Right atrium auricular region (tissue), 2 donors: ENCODE measurements around the gene NCF2. TPM values are rescaled to one million over a fixed set of nuclear protein-coding genes. Genes with fewer than 3 reads are reported as not detected.
A peak's percentile ranks its signal among the peaks of the same experiment; 100 is the strongest.

Source experiments
- DNase-seq: peaks from one replicate; pipeline ENCODE4 v3.0.0-alpha.2; 2019; ENCODE audit warnings: low spot score
- H3K27ac ChIP-seq, 2 donors: fragments of 200-600 bp; sonication (generic); 1 replicate in 1 of 2; 2 replicates in 1 of 2; pipeline ENCODE4 v1.5.1; 2016 to 2019
- H3K27me3 ChIP-seq, 2 donors: fragments of 200-600 bp; sonication (generic); one replicate each; pipeline versions ENCODE4 v1.5.1 to v1.6.0; 2017 to 2019
- H3K36me3 ChIP-seq: fragments of 200-600 bp; sonication (generic); one replicate; pipeline ENCODE4 v1.5.1; 2016
- H3K4me1 ChIP-seq, 2 donors: fragments of 200-600 bp; sonication (generic); one replicate each; pipeline versions ENCODE4 v1.5.1 to v1.6.0; 2017 to 2019
- H3K4me3 ChIP-seq, 2 donors: fragments of 200-600 bp; sonication (generic); 1 replicate in 1 of 2; 2 replicates in 1 of 2; pipeline ENCODE4 v1.5.1; 2017 to 2019; ENCODE audit warnings: mild to moderate bottlenecking in 1 of 2, moderate library complexity in 1 of 2
- H3K9me3 ChIP-seq, 2 donors: fragments of 200-600 bp; sonication (generic); one replicate each; pipeline ENCODE4 v1.5.1; 2019
- total RNA-seq, 2 donors: library from RNA; depleted of rRNA; stranded (reverse); fragments of >200 nt; gene quantifications; one replicate each; pipeline ENCODE4 v1.1.0, GENCODE V29; 2016
- TF ChIP-seq, protein P1 (sequence below), 2 donors: fragments of 200-600 bp; sonication (generic); IDR thresholded peaks; one replicate each; pipeline ENCODE4 v1.5.1; 2019; ENCODE audit warnings: antibody characterized with exemption in 2 of 2

NCF2 gene
- total RNA-seq, 2 donors from 2014 or later: 3.2 to 10.7 TPM

DNA sequence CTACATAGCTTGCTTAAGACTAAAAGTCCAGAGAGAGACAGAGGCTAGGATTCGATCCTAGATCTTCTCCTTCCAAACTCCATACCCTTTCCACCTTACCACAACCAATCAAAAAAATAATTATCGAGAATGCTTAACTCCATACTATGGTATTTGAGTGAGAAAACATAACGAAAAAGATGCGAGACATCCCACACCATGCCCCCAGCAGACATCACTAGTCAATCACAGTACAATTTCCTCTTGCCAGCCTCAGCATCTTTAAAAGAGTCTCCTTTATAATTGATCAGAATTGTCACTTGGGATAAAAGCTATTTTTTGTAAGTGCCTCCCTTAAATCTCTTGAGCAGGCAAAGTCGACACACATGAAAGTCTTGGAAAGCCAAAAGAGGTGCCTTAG, 875 bp downstream of the NCF2 start:
- peak overlapping the region in 1 of 2 donors; percentile 16 for H3K4me3 ChIP-seq
- no peaks in the 10 kb centered on the region for H3K36me3 ChIP-seq
- H3K9me3 ChIP-seq: no peaks in the 10 kb centered on the region
- peak overlapping the region; percentile 1 to 29 for H3K27ac ChIP-seq
- TF ChIP-seq, protein P1, sequence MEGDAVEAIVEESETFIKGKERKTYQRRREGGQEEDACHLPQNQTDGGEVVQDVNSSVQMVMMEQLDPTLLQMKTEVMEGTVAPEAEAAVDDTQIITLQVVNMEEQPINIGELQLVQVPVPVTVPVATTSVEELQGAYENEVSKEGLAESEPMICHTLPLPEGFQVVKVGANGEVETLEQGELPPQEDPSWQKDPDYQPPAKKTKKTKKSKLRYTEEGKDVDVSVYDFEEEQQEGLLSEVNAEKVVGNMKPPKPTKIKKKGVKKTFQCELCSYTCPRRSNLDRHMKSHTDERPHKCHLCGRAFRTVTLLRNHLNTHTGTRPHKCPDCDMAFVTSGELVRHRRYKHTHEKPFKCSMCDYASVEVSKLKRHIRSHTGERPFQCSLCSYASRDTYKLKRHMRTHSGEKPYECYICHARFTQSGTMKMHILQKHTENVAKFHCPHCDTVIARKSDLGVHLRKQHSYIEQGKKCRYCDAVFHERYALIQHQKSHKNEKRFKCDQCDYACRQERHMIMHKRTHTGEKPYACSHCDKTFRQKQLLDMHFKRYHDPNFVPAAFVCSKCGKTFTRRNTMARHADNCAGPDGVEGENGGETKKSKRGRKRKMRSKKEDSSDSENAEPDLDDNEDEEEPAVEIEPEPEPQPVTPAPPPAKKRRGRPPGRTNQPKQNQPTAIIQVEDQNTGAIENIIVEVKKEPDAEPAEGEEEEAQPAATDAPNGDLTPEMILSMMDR (IDR thresholded peaks at IDR 0.05): no peak
- H3K4me1 ChIP-seq: no peaks in the 10 kb centered on the region
- no peak for DNase-seq
- H3K27me3 ChIP-seq: no peaks in the 10 kb centered on the region

DNA sequence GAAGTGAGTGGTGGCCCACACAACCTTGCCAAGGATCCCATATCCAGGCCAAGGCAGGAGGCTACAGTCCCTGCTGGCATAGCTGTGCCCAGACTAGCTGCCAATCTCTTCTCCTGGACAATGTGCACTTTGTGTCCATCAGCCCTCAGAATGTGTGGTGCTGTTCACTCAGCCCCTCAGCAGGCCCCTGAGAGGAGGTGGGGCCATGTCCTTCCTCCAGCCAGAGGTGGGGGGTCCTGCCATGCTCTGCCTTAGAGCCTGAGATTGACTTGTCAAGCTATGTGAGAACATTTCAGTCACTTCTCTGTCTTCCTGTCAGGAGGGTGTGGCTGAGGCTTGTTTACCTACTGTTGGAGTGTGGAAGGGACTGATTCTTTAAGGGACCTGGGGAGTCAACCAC, 1.4 kb downstream of the NCF2 start:
- TF ChIP-seq, protein P1 (IDR thresholded peaks at IDR 0.05): no peak
- Histone ChIP-seq H3K36me3 (no peaks in the 10 kb centered on the region), H3K27ac (peak overlapping the region; percentile 1 to 29), H3K4me3 (peak overlapping the region in 1 of 2 donors; percentile 22), H3K9me3 (no peaks in the 10 kb centered on the region), H3K4me1 (no peaks in the 10 kb centered on the region), H3K27me3 (no peaks in the 10 kb centered on the region)
- DNase-seq: no peak

DNA sequence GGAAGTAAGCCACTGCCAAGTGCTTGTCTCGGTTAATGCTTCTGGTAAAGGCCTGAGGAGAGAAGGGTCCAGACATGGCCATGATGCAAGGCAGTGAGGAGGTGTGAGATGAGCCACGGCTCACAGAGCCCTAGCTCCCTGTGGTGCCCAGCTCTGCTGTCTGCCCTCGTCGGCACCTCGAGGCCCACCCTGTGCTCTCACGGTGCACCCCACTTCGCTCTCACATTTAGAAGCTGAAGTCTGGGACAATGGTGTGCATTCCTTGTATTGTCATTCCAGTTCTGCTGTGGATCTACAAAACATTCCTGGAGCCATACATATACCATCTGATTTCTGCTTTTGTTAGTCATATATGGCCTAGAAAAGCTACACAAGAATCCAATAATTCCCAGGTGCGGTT, 3.3 kb downstream of the NCF2 start:
- no peaks in the 10 kb centered on the region for H3K27me3 ChIP-seq
- H3K4me3 ChIP-seq: no peak overlapping the region
- TF ChIP-seq, protein P1 (IDR thresholded peaks at IDR 0.05): no peak
- H3K4me1 ChIP-seq: peaks cover 0 to 2% of the 10 kb centered on the region in 2 donors
- DNase-seq: no peak
- H3K9me3 ChIP-seq: no peaks in the 10 kb centered on the region
- H3K27ac ChIP-seq: no peak overlapping the region
- no peaks in the 10 kb centered on the region for H3K36me3 ChIP-seq

DNA sequence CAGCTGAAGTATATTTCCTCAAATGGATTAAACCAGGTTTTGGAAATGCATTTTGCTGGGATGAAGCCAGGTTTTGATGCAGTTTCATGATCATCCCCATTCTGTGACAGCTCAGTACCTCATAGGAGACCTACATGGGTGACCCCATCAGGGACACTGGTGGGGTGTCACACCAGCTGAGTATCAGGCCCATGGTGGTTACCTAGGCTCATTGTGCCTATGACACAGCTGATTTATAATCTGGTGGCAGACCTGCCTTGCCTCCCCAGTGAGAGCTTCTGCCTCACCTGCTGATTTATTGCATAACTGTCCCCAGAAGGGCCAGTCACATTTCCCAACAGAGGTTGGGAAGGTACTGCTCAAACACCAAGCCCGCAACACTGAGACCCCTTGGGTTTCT, 3.8 kb downstream of the NCF2 start:
- peaks cover 0 to 5% of the 10 kb centered on the region in 2 donors for H3K4me1 ChIP-seq
- H3K36me3 ChIP-seq: no peaks in the 10 kb centered on the region
- H3K27ac ChIP-seq: no peak overlapping the region
- no peak overlapping the region for H3K4me3 ChIP-seq
- no peaks in the 10 kb centered on the region for H3K9me3 ChIP-seq
- TF ChIP-seq, protein P1 (IDR thresholded peaks at IDR 0.05): no peak
- no peaks in the 10 kb centered on the region for H3K27me3 ChIP-seq
- no peak for DNase-seq

DNA sequence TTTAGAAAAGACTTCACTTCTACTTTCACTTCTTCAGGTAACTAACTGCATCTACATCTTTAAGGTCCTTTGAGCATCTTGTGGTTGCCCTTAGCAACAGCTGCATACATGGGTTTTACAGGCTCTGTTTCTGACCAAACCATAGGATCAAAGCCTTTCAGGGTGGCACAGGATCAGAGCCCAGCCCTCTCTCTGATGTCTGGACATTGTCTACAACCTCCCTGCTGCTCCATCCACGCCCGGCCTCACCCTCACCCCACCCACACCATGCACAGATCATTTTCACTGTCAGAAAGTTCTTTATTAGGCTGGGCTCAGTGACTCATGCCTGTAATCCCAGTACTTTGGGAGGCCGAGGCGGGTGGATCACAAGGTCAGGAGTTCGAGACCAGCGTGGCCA, 5.2 kb downstream of the NCF2 start:
- no peaks in the 10 kb centered on the region for H3K36me3 ChIP-seq
- no peaks in the 10 kb centered on the region for H3K27me3 ChIP-seq
- no peak overlapping the region for H3K27ac ChIP-seq
- no peak overlapping the region for H3K4me3 ChIP-seq
- no peak for DNase-seq
- TF ChIP-seq, protein P1 (IDR thresholded peaks at IDR 0.05): no peak
- peaks cover 0 to 5% of the 10 kb centered on the region in 2 donors for H3K4me1 ChIP-seq
- no peaks in the 10 kb centered on the region for H3K9me3 ChIP-seq

DNA sequence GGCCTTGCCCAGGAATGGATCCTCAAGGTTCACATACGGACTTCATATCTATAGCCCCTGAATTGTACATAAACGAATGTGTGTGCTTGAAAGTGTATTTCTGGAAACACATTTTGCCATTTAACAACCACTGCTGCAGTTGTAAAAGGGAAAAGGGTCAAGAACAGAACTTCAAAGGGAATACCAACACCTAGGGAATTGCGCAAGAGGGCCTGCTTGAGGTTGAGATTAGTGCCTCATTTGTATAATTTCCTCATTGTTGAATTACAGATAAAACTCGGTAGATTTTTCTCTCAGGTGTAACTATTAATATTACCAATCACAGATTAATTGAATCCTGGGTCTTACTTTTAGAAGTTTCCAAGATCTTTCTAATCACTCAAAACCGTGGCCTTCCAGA, 6.1 kb downstream of the NCF2 start:
- Histone ChIP-seq H3K27me3 (no peaks in the 10 kb centered on the region), H3K4me3 (no peak overlapping the region), H3K9me3 (no peaks in the 10 kb centered on the region), H3K4me1 (peaks cover 0 to 7% of the 10 kb centered on the region in 2 donors), H3K27ac (no peak overlapping the region), H3K36me3 (no peaks in the 10 kb centered on the region)
- TF ChIP-seq, protein P1 (IDR thresholded peaks at IDR 0.05): no peak
- DNase-seq: no peak
